HepG2 (cell line): ENCODE measurements around the gene NEAT1. TPM values are rescaled to one million over a fixed set of nuclear protein-coding genes. Genes with fewer than 3 reads are reported as not detected.

Source experiments
- ATF7 ChIP-seq, 2 experiments: fragments of 450-650 bp in 1 of 2; sonication (generic) in 1 of 2; formaldehyde crosslinking in 1 of 2; IDR thresholded peaks; 2 replicates each; pipeline versions ENCODE4 v1.4.0 to v1.6.1; 2016 to 2020; ENCODE audit warnings: antibody characterized with exemption in 1 of 2, mild to moderate bottlenecking in 1 of 2, missing genetic modification reagents in 1 of 2
- BCL3 ChIP-seq: sonication (generic); formaldehyde crosslinking; IDR thresholded peaks from 2 replicates; pipeline ENCODE4 v1.5.1; 2020; ENCODE audit warnings: mild to moderate bottlenecking, missing genetic modification reagents, moderate library complexity
- HDAC1 ChIP-seq: sonication (generic); formaldehyde crosslinking; IDR thresholded peaks from 2 replicates; pipeline ENCODE4 v1.5.1; 2020; ENCODE audit warnings: mild to moderate bottlenecking, missing genetic modification reagents
- MATR3 ChIP-seq: sonication (generic); formaldehyde crosslinking; IDR thresholded peaks from 2 replicates; pipeline ENCODE4 v1.4.0; 2020; ENCODE audit warnings: missing genetic modification reagents
- MTERF4 ChIP-seq: sonication (generic); formaldehyde crosslinking; IDR thresholded peaks from 2 replicates; pipeline ENCODE4 v1.8.0; 2023; ENCODE audit warnings: mild to moderate bottlenecking, missing genetic modification reagents
- NRL ChIP-seq: sonication (generic); formaldehyde crosslinking; IDR thresholded peaks from 2 replicates; pipeline ENCODE4 v1.5.0; 2020; ENCODE audit warnings: missing genetic modification reagents, mild to moderate bottlenecking, moderate library complexity, borderline replicate concordance
- PRMT3 ChIP-seq: sonication (generic); formaldehyde crosslinking; IDR thresholded peaks from 2 replicates; pipeline ENCODE4 v1.8.1; 2022; ENCODE audit warnings: low read depth, mild to moderate bottlenecking, moderate library complexity, missing genetic modification reagents, borderline replicate concordance
- RARG ChIP-seq: sonication (generic); formaldehyde crosslinking; IDR thresholded peaks from 2 replicates; pipeline ENCODE4 v1.4.0; 2020; ENCODE audit warnings: low read depth, mild to moderate bottlenecking, missing genetic modification reagents
- SNAPC4 ChIP-seq: sonication (generic); formaldehyde crosslinking; IDR thresholded peaks from 2 replicates; pipeline ENCODE4 v1.4.0; 2020; ENCODE audit warnings: mild to moderate bottlenecking, missing genetic modification reagents
- ZBTB3 ChIP-seq: sonication (generic); formaldehyde crosslinking; IDR thresholded peaks from 2 replicates; pipeline ENCODE4 v1.4.0; 2020; ENCODE audit warnings: low read depth, mild to moderate bottlenecking, moderate library complexity, missing genetic modification reagents, borderline replicate concordance
- ZBTB4 ChIP-seq: sonication (generic); formaldehyde crosslinking; IDR thresholded peaks from 2 replicates; pipeline ENCODE4 v1.4.0; 2020; ENCODE audit warnings: missing genetic modification reagents, mild to moderate bottlenecking, borderline replicate concordance
- ZNF20 ChIP-seq: sonication (generic); formaldehyde crosslinking; IDR thresholded peaks from 2 replicates; pipeline ENCODE4 v1.4.0; 2020; ENCODE audit warnings: mild to moderate bottlenecking, moderate library complexity, missing genetic modification reagents
- ZNF253 ChIP-seq: sonication (generic); formaldehyde crosslinking; IDR thresholded peaks from 2 replicates; pipeline ENCODE4 v1.8.0; 2022; ENCODE audit warnings: mild to moderate bottlenecking, missing genetic modification reagents, borderline replicate concordance
- ZSCAN5A ChIP-seq: sonication (generic); formaldehyde crosslinking; IDR thresholded peaks from 2 replicates; pipeline ENCODE4 v1.8.0; 2022; ENCODE audit warnings: mild to moderate bottlenecking, missing genetic modification reagents, borderline replicate concordance
- polyA plus RNA-seq, 8 experiments: library from polyadenylated mRNA; depleted of rRNA in 3 of 8; stranded (reverse) in 7 of 8; unstranded in 1 of 8; fragments of >200 nt; fragmentation: Illumina TruSeq in 4 of 8; extraction: Trizol in 4 of 8; gene quantifications; 2 replicates each; pipeline versions ENCODE4 v1.2.1 to v1.2.3, GENCODE V29; 2011 to 2016; ENCODE audit warnings: low read depth in 4 of 8, missing spikeins in 1 of 8, mixed read lengths in 1 of 8; ENCODE audit not compliant: insufficient read depth in 1 of 8
- total RNA-seq, 5 experiments: library from RNA; depleted of rRNA; stranded (reverse); fragments of >200 nt; fragmentation: Illumina TruSeq; extraction: Trizol; gene quantifications; 2 replicates each; pipeline ENCODE4 v1.2.3, GENCODE V29; 2016; ENCODE audit warnings: low read depth in 1 of 5

Gene NEAT1
- total and polyA plus RNA-seq, 2 of the 13 experiments (the other 11 are each of a cell fraction or from before 2014, with no cell fraction given): 20.5 to 41.2 TPM

GRCh38 chr11:65477149-65477965, 54.8 kb downstream of the NEAT1 start (continued):
- TF ChIP-seq ATF7 (IDR thresholded peaks at IDR 0.05) (no peak), ATF7 (CRISPR knock-in tag; IDR thresholded peaks at IDR 0.05) (no peak; the same call in 1 of the 2 replicates), ZBTB4 (CRISPR knock-in tag) (peak; percentile 69), MATR3 (CRISPR knock-in tag) (no peak), MTERF4 (CRISPR knock-in tag) (no peak), ZBTB3 (CRISPR knock-in tag) (no peak), NRL (CRISPR knock-in tag) (peak; percentile 78; the same call in 1 of the 2 replicates), ZNF20 (CRISPR knock-in tag) (no peak), PRMT3 (CRISPR knock-in tag) (no peak), ZNF253 (peak; percentile 52; the same call in 1 of the 2 replicates), ZSCAN5A (CRISPR knock-in tag) (peak; percentile 79; the same call in 1 of the 2 replicates), BCL3 (0 out of 2 replicates have a peak, but pooled peaks have one; percentile 28), SNAPC4 (CRISPR knock-in tag) (0 out of 2 replicates have a peak, but pooled peaks have one; percentile 59), HDAC1 (CRISPR knock-in tag) (peak; percentile 87), RARG (CRISPR knock-in tag) (no peak)
